ENCODE results near the gene FGF3. TPM values are rescaled to one million over a fixed set of nuclear protein-coding genes. Genes with fewer than 3 reads are reported as not detected.

Gene FGF3
- total and polyA plus RNA-seq, 4 donors, result not detected

- H3K27ac ChIP-seq (ENCODE audit: low read depth in 1 of 2, low read length in 1 of 2), result no peak overlapping the region
- no peak for DNase-seq
- TF ChIP-seq CTCF (IDR thresholded peaks at IDR 0.05; ENCODE audit: control extremely low read depth, extremely low read depth), result no peak
- WGBS, 2 donors, result 86 to 91% methylated on average over 11 of the region's 11 CpGs
- H3K9ac ChIP-seq (ENCODE audit: insufficient read depth in 1 of 2, low read length in 2 of 2), result no peak overlapping the region
- ATAC-seq (ENCODE audit: insufficient read depth, low FRiP score), result no peak
- peaks cover 0 to 3% (median 0%) of the 10 kb centered on the region in 4 donors for H3K9me3 ChIP-seq (ENCODE audit: control insufficient read depth in 4 of 4, insufficient read depth in 3 of 4, low read length in 3 of 4)
- H3K4me3 ChIP-seq, result no peak overlapping the region
- H3K27me3 ChIP-seq (ENCODE audit: control insufficient read depth in 3 of 3, insufficient read depth in 3 of 3, low read length in 2 of 3), result peaks cover 0 to 2% (median 0%) of the 10 kb centered on the region in 3 donors
- H3K36me3 ChIP-seq (ENCODE audit: control insufficient read depth in 4 of 4, insufficient read depth in 4 of 4, low read length in 4 of 4), result no peaks in the 10 kb centered on the region
- peaks cover 0 to 5% (median 0%) of the 10 kb centered on the region in 5 donors for H3K4me1 ChIP-seq (ENCODE audit: control insufficient read depth in 5 of 5, insufficient read depth in 5 of 5, low read length in 5 of 5)
Observed at GRCh38 chr11:69788956-69789355, 30.3 kb downstream of the FGF3 start.

- peaks cover 0 to 1% (median 0%) of the 10 kb centered on the region in 4 donors for H3K9me3 ChIP-seq (ENCODE audit: control insufficient read depth in 4 of 4, insufficient read depth in 3 of 4, low read length in 3 of 4)
- no peak for ATAC-seq (ENCODE audit: insufficient read depth, low FRiP score)
- H3K36me3 ChIP-seq (ENCODE audit: control insufficient read depth in 4 of 4, insufficient read depth in 4 of 4, low read length in 4 of 4), result no peaks in the 10 kb centered on the region
- H3K27me3 ChIP-seq (ENCODE audit: control insufficient read depth in 3 of 3, insufficient read depth in 3 of 3, low read length in 2 of 3), result peaks cover 0 to 2% (median 0%) of the 10 kb centered on the region in 3 donors
- peaks cover 0 to 5% (median 0%) of the 10 kb centered on the region in 5 donors for H3K4me1 ChIP-seq (ENCODE audit: control insufficient read depth in 5 of 5, insufficient read depth in 5 of 5, low read length in 5 of 5)
- H3K4me3 ChIP-seq, result no peak overlapping the region
- DNase-seq, result no peak
- no peak for TF ChIP-seq CTCF (IDR thresholded peaks at IDR 0.05; ENCODE audit: control extremely low read depth, extremely low read depth)
- no peak overlapping the region for H3K9ac ChIP-seq (ENCODE audit: insufficient read depth in 1 of 2, low read length in 2 of 2)
- WGBS, 2 donors, result 87 to 90% methylated on average over 10 of the region's 10 CpGs
- no peak overlapping the region for H3K27ac ChIP-seq (ENCODE audit: low read depth in 1 of 2, low read length in 1 of 2)
Observed at GRCh38 chr11:69787906-69788305, 31.3 kb downstream of the FGF3 start.

GRCh38 chr11:69787457-69787856 lies 31.8 kb downstream of the FGF3 start:
- 37 to 46% methylated on average over 4 of the region's 4 CpGs for WGBS, 2 donors
- Histone ChIP-seq H3K4me1 (ENCODE audit: control insufficient read depth in 5 of 5, insufficient read depth in 5 of 5, low read length in 5 of 5) (peaks cover 0 to 5% (median 0%) of the 10 kb centered on the region in 5 donors), H3K27me3 (ENCODE audit: control insufficient read depth in 3 of 3, insufficient read depth in 3 of 3, low read length in 2 of 3) (peaks cover 0 to 2% (median 0%) of the 10 kb centered on the region in 3 donors), H3K9ac (ENCODE audit: insufficient read depth in 1 of 2, low read length in 2 of 2) (no peak overlapping the region), H3K4me3 (no peak overlapping the region), H3K9me3 (ENCODE audit: control insufficient read depth in 4 of 4, insufficient read depth in 3 of 4, low read length in 3 of 4) (no peaks in the 10 kb centered on the region), H3K27ac (ENCODE audit: low read depth in 1 of 2, low read length in 1 of 2) (no peak overlapping the region), H3K36me3 (ENCODE audit: control insufficient read depth in 4 of 4, insufficient read depth in 4 of 4, low read length in 4 of 4) (no peaks in the 10 kb centered on the region)
- ATAC-seq (ENCODE audit: insufficient read depth, low FRiP score) (no peak), DNase-seq (no peak)
- TF ChIP-seq CTCF (IDR thresholded peaks at IDR 0.05; ENCODE audit: control extremely low read depth, extremely low read depth), result no peak

- DNase-seq (no peak), ATAC-seq (ENCODE audit: insufficient read depth, low FRiP score) (no peak)
- Histone ChIP-seq H3K9ac (ENCODE audit: insufficient read depth in 1 of 2, low read length in 2 of 2) (no peak overlapping the region), H3K9me3 (ENCODE audit: control insufficient read depth in 4 of 4, insufficient read depth in 3 of 4, low read length in 3 of 4) (no peaks in the 10 kb centered on the region), H3K36me3 (ENCODE audit: control insufficient read depth in 4 of 4, insufficient read depth in 4 of 4, low read length in 4 of 4) (no peaks in the 10 kb centered on the region), H3K4me3 (no peak overlapping the region), H3K4me1 (ENCODE audit: control insufficient read depth in 5 of 5, insufficient read depth in 5 of 5, low read length in 5 of 5) (no peaks in the 10 kb centered on the region), H3K27me3 (ENCODE audit: control insufficient read depth in 3 of 3, insufficient read depth in 3 of 3, low read length in 2 of 3) (peaks cover 5 to 17% (median 12%) of the 10 kb centered on the region in 3 donors), H3K27ac (ENCODE audit: low read depth in 1 of 2, low read length in 1 of 2) (no peak overlapping the region)
- TF ChIP-seq CTCF (IDR thresholded peaks at IDR 0.05; ENCODE audit: control extremely low read depth, extremely low read depth), result no peak
- 73 to 80% methylated on average over 8 of the region's 8 CpGs for WGBS, 2 donors
Observed at GRCh38 chr11:69781241-69781640, 38.0 kb downstream of the FGF3 start.
